H9 (cell line): Measurements from ENCODE around the gene TK1. TPM values are rescaled to one million over a fixed set of nuclear protein-coding genes. Genes with fewer than 3 reads are reported as not detected.

Experiments used
- DNase-seq: peaks from one replicate; pipeline ENCODE4 v3.0.0-alpha.2; 2017
- H2AFZ ChIP-seq: one replicate; pipeline ENCODE4 v1.6.1; 2013; ENCODE audit warnings: mild to moderate bottlenecking, low read length, control low read depth, moderate library complexity
- H2AK5ac ChIP-seq: 2 replicates; pipeline ENCODE4 v1.6.1; 2013; ENCODE audit warnings: low read length, control low read depth, mixed read lengths; ENCODE audit not compliant: insufficient read length
- H2BK120ac ChIP-seq: one replicate; pipeline ENCODE4 v1.6.1; 2013; ENCODE audit warnings: low read depth, mild to moderate bottlenecking, low read length, control low read depth, inconsistent platforms; ENCODE audit not compliant: poor library complexity, severe bottlenecking
- H2BK12ac ChIP-seq: 2 replicates; pipeline ENCODE4 v1.6.1; 2013; ENCODE audit warnings: low read length, control low read depth, mixed read lengths, low read depth; ENCODE audit not compliant: insufficient read length
- H2BK15ac ChIP-seq: 2 replicates; pipeline ENCODE4 v1.6.1; 2013; ENCODE audit warnings: low read depth, low read length, control low read depth
- H2BK20ac ChIP-seq: one replicate; pipeline ENCODE4 v1.6.1; 2013; ENCODE audit warnings: low read depth, mild to moderate bottlenecking, low read length, control low read depth, inconsistent platforms; ENCODE audit not compliant: poor library complexity, severe bottlenecking
- H2BK5ac ChIP-seq: 2 replicates; pipeline ENCODE4 v1.6.1; 2013; ENCODE audit warnings: low read length, control low read depth, mixed read lengths; ENCODE audit not compliant: insufficient read length
- H3K14ac ChIP-seq: 2 replicates; pipeline ENCODE4 v1.6.1; 2013; ENCODE audit warnings: low read length, control low read depth; ENCODE audit not compliant: insufficient read depth
- H3K18ac ChIP-seq: 2 replicates; pipeline ENCODE4 v1.6.1; 2013; ENCODE audit warnings: low read depth, mild to moderate bottlenecking, mixed read lengths, low read length, control low read depth; ENCODE audit not compliant: insufficient read length
- H3K23ac ChIP-seq: 2 replicates; pipeline ENCODE4 v1.6.1; 2013; ENCODE audit warnings: low read length, control low read depth, mixed read lengths, low read depth; ENCODE audit not compliant: insufficient read length
- H3K23me2 ChIP-seq: 2 replicates; pipeline ENCODE4 v1.6.1; 2013; ENCODE audit warnings: low read depth, mild to moderate bottlenecking, mixed read lengths, low read length, control low read depth; ENCODE audit not compliant: insufficient read length, poor library complexity, severe bottlenecking
- H3K27ac ChIP-seq: 2 replicates; pipeline ENCODE4 v1.5.1; 2013; ENCODE audit warnings: low read length, control low read depth, mixed read lengths, low read depth; ENCODE audit not compliant: insufficient read length
- H3K27me3 ChIP-seq: 2 replicates; pipeline ENCODE4 v1.6.1; 2013; ENCODE audit warnings: low read length, control low read depth, inconsistent platforms; ENCODE audit not compliant: insufficient read depth
- H3K4ac ChIP-seq: 2 replicates; pipeline ENCODE4 v1.6.1; 2013; ENCODE audit warnings: low read depth, mild to moderate bottlenecking, control low read depth, inconsistent platforms, low read length, moderate library complexity
- H3K4me1 ChIP-seq: 2 replicates; pipeline ENCODE4 v1.6.1; 2013; ENCODE audit warnings: low read length, control low read depth, inconsistent platforms; ENCODE audit not compliant: insufficient read depth
- H3K4me2 ChIP-seq: 2 replicates; pipeline ENCODE4 v1.6.1; 2013; ENCODE audit warnings: low read length, control low read depth, mixed read lengths; ENCODE audit not compliant: insufficient read length, insufficient read depth
- H3K56ac ChIP-seq: 2 replicates; pipeline ENCODE4 v1.6.1; 2013; ENCODE audit warnings: low read depth, mild to moderate bottlenecking, mixed read lengths, low read length, control low read depth; ENCODE audit not compliant: insufficient read length
- H3K79me1 ChIP-seq: 2 replicates; pipeline ENCODE4 v1.6.1; 2013; ENCODE audit warnings: low read depth, mild to moderate bottlenecking, moderate library complexity, low read length, control low read depth, inconsistent platforms; ENCODE audit not compliant: insufficient read depth, poor library complexity, severe bottlenecking
- H3K79me2 ChIP-seq: 2 replicates; pipeline ENCODE4 v1.6.1; 2013; ENCODE audit warnings: low read length, control low read depth, inconsistent platforms; ENCODE audit not compliant: insufficient read depth
- H3K9ac ChIP-seq: 2 replicates; pipeline ENCODE4 v1.6.1; 2013; ENCODE audit warnings: low read length, control low read depth, mixed read lengths; ENCODE audit not compliant: insufficient read length; ENCODE audit errors: extremely low read depth
- H3K9me3 ChIP-seq: one replicate; pipeline ENCODE4 v1.6.1; 2013; ENCODE audit warnings: low read depth, low read length, inconsistent platforms; ENCODE audit not compliant: control insufficient read depth
- H3T11ph ChIP-seq: one replicate; pipeline ENCODE4 v1.6.1; 2013; ENCODE audit warnings: mild to moderate bottlenecking, low read length, control low read depth, inconsistent platforms
- H4K20me1 ChIP-seq: one replicate; pipeline ENCODE4 v1.6.1; 2013; ENCODE audit not compliant: control insufficient read depth, insufficient read length, insufficient read depth
- H4K5ac ChIP-seq: 2 replicates; pipeline ENCODE4 v1.6.1; 2013; ENCODE audit warnings: low read depth, mild to moderate bottlenecking, mixed read lengths, low read length, control low read depth; ENCODE audit not compliant: insufficient read length
- H4K8ac ChIP-seq: replicated peaks from 2 replicates; pipeline ENCODE4 v1.6.1; 2013; ENCODE audit warnings: low read length, control low read depth, mixed read lengths, low read depth; ENCODE audit not compliant: insufficient read length
- H4K91ac ChIP-seq: 2 replicates; pipeline ENCODE4 v1.6.1; 2013; ENCODE audit warnings: low read depth, mild to moderate bottlenecking, moderate library complexity, mixed read lengths, low read length, control low read depth; ENCODE audit not compliant: insufficient read length
- H3K27ac Mint-ChIP-seq, 3 experiments: 2 replicates in 2 of 3; 3 replicates in 1 of 3; pipeline ENCODE4 v1.8.0; 2020 to 2021; ENCODE audit warnings: mixed read lengths in 3 of 3, mild to moderate bottlenecking in 1 of 3, moderate library complexity in 1 of 3
- H3K27me3 Mint-ChIP-seq: 2 replicates; pipeline ENCODE4 v1.8.0; 2021; ENCODE audit warnings: low read depth, mild to moderate bottlenecking, moderate library complexity, mixed read lengths
- H3K36me3 Mint-ChIP-seq, 3 experiments: 2 replicates in 2 of 3; 3 replicates in 1 of 3; pipeline ENCODE4 v1.8.0; 2020 to 2021; ENCODE audit warnings: low read depth in 3 of 3, mixed read lengths in 3 of 3; ENCODE audit not compliant: insufficient read depth in 1 of 3
- H3K4me1 Mint-ChIP-seq, 2 experiments: 2 replicates each; pipeline ENCODE4 v1.8.0; 2020; ENCODE audit warnings: mixed read lengths in 2 of 2
- H3K4me3 Mint-ChIP-seq, 2 experiments: 2 replicates in 1 of 2; 3 replicates in 1 of 2; pipeline ENCODE4 v1.8.0; 2020 to 2021; ENCODE audit warnings: mild to moderate bottlenecking in 2 of 2, mixed read lengths in 2 of 2, moderate library complexity in 1 of 2
- H3K9me3 Mint-ChIP-seq, 2 experiments: 2 replicates in 1 of 2; 3 replicates in 1 of 2; pipeline ENCODE4 v1.8.0; 2020; ENCODE audit warnings: mild to moderate bottlenecking in 2 of 2, mixed read lengths in 2 of 2, moderate library complexity in 1 of 2
- CTCF ChIP-seq: fragments of 200-600 bp; sonication (generic); conservative IDR thresholded peaks from 3 replicates; pipeline ENCODE4 v1.8.0; 2021; ENCODE audit warnings: antibody characterized with exemption, mild to moderate bottlenecking
- WGBS: extraction: QIAGEN DNeasy Blood & Tissue Kit; methylation state at CpG from one replicate; pipeline ENCODE4 v1.1.7; 2013; ENCODE audit warnings: missing lambda C conversion rate, low lambda C conversion rate, mixed read lengths; ENCODE audit not compliant: insufficient read length; ENCODE audit errors: extremely low coverage; 5-methylcytosine and 5-hydroxymethylcytosine counted together
- total RNA-seq: library from RNA; stranded (reverse); gene quantifications from 2 replicates; pipeline ENCODE4 v1.2.1, GENCODE V29; 2021

TK1 gene
- total RNA-seq, 1 experiment from 2014 or later, result 95.8 TPM

- Mint-ChIP-seq H3K4me1 (peaks cover 18 to 21% of the 10 kb centered on the region in 2 experiments), H3K27ac (no peak overlapping the region), H3K36me3 (peaks cover 7 to 27% (median 21%) of the 10 kb centered on the region in 3 experiments), H3K9me3 (no peaks in the 10 kb centered on the region; a peak in 2 of 5 replicates), H3K4me3 (no peak overlapping the region), H3K27me3 (no peaks in the 10 kb centered on the region)
- Histone ChIP-seq H2BK20ac (no peak overlapping the region), H2BK15ac (no peak overlapping the region), H2BK5ac (no peak overlapping the region), H2BK120ac (no peak overlapping the region), H3K4me2 (no peak overlapping the region), H2AFZ (no peak overlapping the region), H4K91ac (no peak overlapping the region), H3K9me3 (no peaks in the 10 kb centered on the region), H4K5ac (no peak overlapping the region), H3K23me2 (peaks cover 19% of the 10 kb centered on the region), H3T11ph (no peak overlapping the region), H3K79me1 (no peaks in the 10 kb centered on the region), H3K4ac (no peak overlapping the region), H3K27ac (no peak overlapping the region), H3K79me2 (no peaks in the 10 kb centered on the region; the same call in 1 of the 2 replicates), H3K4me1 (peaks cover 10% of the 10 kb centered on the region; the same call in 1 of the 2 replicates), H2BK12ac (no peak overlapping the region), H4K20me1 (no peaks in the 10 kb centered on the region), H3K9ac (no peak overlapping the region), H2AK5ac (no peak overlapping the region), H3K23ac (no peak overlapping the region), H3K18ac (no peak overlapping the region), H3K27me3 (no peaks in the 10 kb centered on the region), H3K56ac (no peak overlapping the region), H3K14ac (no peak overlapping the region), H4K8ac (no peak overlapping the region)
- no peak for DNase-seq
- WGBS, result no CpG with 5 or more reads among the region's 39 CpGs
- TF ChIP-seq CTCF, result no peak
These were observed 61.5 kb downstream of the TK1 start for GRCh38 chr17:78125138-78125913.
